Measurements from ENCODE around the gene STIM2.

The STIM2 gene

GRCh38 chr4:27059446-27059845 is 198.8 kb downstream of the STIM2 start:
- Histone ChIP-seq H3K4me2 (ENCODE audit: insufficient read depth, low read length, poor library complexity, severe bottlenecking) (no peak overlapping the region), H2AFZ (ENCODE audit: low read length) (no peak overlapping the region), H3K18ac (ENCODE audit: low read length) (no peak overlapping the region), H2BK15ac (ENCODE audit: low read length) (no peak overlapping the region), H3K23ac (ENCODE audit: low read depth, low read length, poor library complexity) (no peak overlapping the region), H3K4me1 (ENCODE audit: control insufficient read depth in 2 of 2, insufficient read depth in 1 of 2, low read depth in 1 of 2, low read length in 2 of 2) (no peaks in the 10 kb centered on the region), H3K4ac (ENCODE audit: low read length) (no peak overlapping the region), H3K27me3 (ENCODE audit: control insufficient read depth in 3 of 3, insufficient read depth in 3 of 3, low read depth in 1 of 3, low read length in 3 of 3) (no peaks in the 10 kb centered on the region), H3K4me3 (ENCODE audit: low read length in 2 of 2) (no peak overlapping the region), H4K91ac (ENCODE audit: low read depth, low read length, poor library complexity) (no peak overlapping the region), H2BK5ac (ENCODE audit: low read length) (no peak overlapping the region), H3K9ac (ENCODE audit: low read depth, low read length, poor library complexity) (no peak overlapping the region), H3K14ac (ENCODE audit: low read length) (no peak overlapping the region), H3K9me3 (replicated peaks in 1 of 2; ENCODE audit: control insufficient read depth in 2 of 2, insufficient read depth in 1 of 2, low read depth in 1 of 2, low read length in 2 of 2) (no peaks in the 10 kb centered on the region), H4K8ac (ENCODE audit: low read depth, low read length) (no peak overlapping the region), H2BK12ac (ENCODE audit: low read length) (no peak overlapping the region), H2BK120ac (ENCODE audit: low read depth, low read length) (no peak overlapping the region), H3K27ac (replicated peaks; ENCODE audit: low read length) (no peak overlapping the region), H2AK5ac (ENCODE audit: low read depth, low read length) (no peak overlapping the region), H3K36me3 (replicated peaks in 1 of 2; ENCODE audit: control insufficient read depth in 2 of 2, insufficient read depth in 2 of 2, low read length in 2 of 2) (no peaks in the 10 kb centered on the region), H3K79me1 (ENCODE audit: low read depth, low read length) (no peaks in the 10 kb centered on the region)
- no CpG with 5 or more reads among the region's 5 CpGs for WGBS, 2 donors (ENCODE audit: extremely low coverage in 2 of 2, insufficient read length in 2 of 2, insufficient replicate concordance in 1 of 2)
- DNase-seq (ENCODE audit: low spot score): no peak

GRCh38 chr4:27062256-27062655 is 201.6 kb downstream of the STIM2 start:
- no peaks in the 10 kb centered on the region for H3K9me3 ChIP-seq (replicated peaks in 1 of 2; ENCODE audit: control insufficient read depth in 2 of 2, insufficient read depth in 1 of 2, low read depth in 1 of 2, low read length in 2 of 2)
- no peaks in the 10 kb centered on the region for H3K36me3 ChIP-seq (replicated peaks in 1 of 2; ENCODE audit: control insufficient read depth in 2 of 2, insufficient read depth in 2 of 2, low read length in 2 of 2)
- H3K9ac ChIP-seq (ENCODE audit: low read depth, low read length, poor library complexity): no peak overlapping the region
- no peak overlapping the region for H2BK120ac ChIP-seq (ENCODE audit: low read depth, low read length)
- no peak overlapping the region for H3K4me2 ChIP-seq (ENCODE audit: insufficient read depth, low read length, poor library complexity, severe bottlenecking)
- no peak overlapping the region for H2AFZ ChIP-seq (ENCODE audit: low read length)
- H2BK5ac ChIP-seq (ENCODE audit: low read length): no peak overlapping the region
- no peak overlapping the region for H3K4ac ChIP-seq (ENCODE audit: low read length)
- H4K91ac ChIP-seq (ENCODE audit: low read depth, low read length, poor library complexity): no peak overlapping the region
- no CpG with 5 or more reads among the region's 7 CpGs for WGBS, 2 donors (ENCODE audit: extremely low coverage in 2 of 2, insufficient read length in 2 of 2, insufficient replicate concordance in 1 of 2)
- H2BK15ac ChIP-seq (ENCODE audit: low read length): no peak overlapping the region
- no peaks in the 10 kb centered on the region for H3K4me1 ChIP-seq (ENCODE audit: control insufficient read depth in 2 of 2, insufficient read depth in 1 of 2, low read depth in 1 of 2, low read length in 2 of 2)
- DNase-seq (ENCODE audit: low spot score): no peak
- H3K27me3 ChIP-seq (ENCODE audit: control insufficient read depth in 3 of 3, insufficient read depth in 3 of 3, low read depth in 1 of 3, low read length in 3 of 3): no peaks in the 10 kb centered on the region
- H3K18ac ChIP-seq (ENCODE audit: low read length): peak overlapping the region; percentile 24
- H3K27ac ChIP-seq (replicated peaks; ENCODE audit: low read length): no peak overlapping the region
- no peak overlapping the region for H4K8ac ChIP-seq (ENCODE audit: low read depth, low read length)
- H3K14ac ChIP-seq (ENCODE audit: low read length): no peak overlapping the region
- no peak overlapping the region for H2AK5ac ChIP-seq (ENCODE audit: low read depth, low read length)
- H3K23ac ChIP-seq (ENCODE audit: low read depth, low read length, poor library complexity): no peak overlapping the region
- H3K79me1 ChIP-seq (ENCODE audit: low read depth, low read length): no peaks in the 10 kb centered on the region
- H3K4me3 ChIP-seq (ENCODE audit: low read length in 2 of 2): no peak overlapping the region
- H2BK12ac ChIP-seq (ENCODE audit: low read length): no peak overlapping the region

- no peaks in the 10 kb centered on the region for H3K36me3 ChIP-seq (replicated peaks in 1 of 2; ENCODE audit: control insufficient read depth in 2 of 2, insufficient read depth in 2 of 2, low read length in 2 of 2)
- H4K91ac ChIP-seq (ENCODE audit: low read depth, low read length, poor library complexity): no peak overlapping the region
- H2BK15ac ChIP-seq (ENCODE audit: low read length): no peak overlapping the region
- H3K14ac ChIP-seq (ENCODE audit: low read length): no peak overlapping the region
- no peak overlapping the region for H2BK120ac ChIP-seq (ENCODE audit: low read depth, low read length)
- no peak overlapping the region for H2BK5ac ChIP-seq (ENCODE audit: low read length)
- no peak overlapping the region for H3K27ac ChIP-seq (replicated peaks; ENCODE audit: low read length)
- no peak overlapping the region for H4K8ac ChIP-seq (ENCODE audit: low read depth, low read length)
- H3K23ac ChIP-seq (ENCODE audit: low read depth, low read length, poor library complexity): no peak overlapping the region
- H2BK12ac ChIP-seq (ENCODE audit: low read length): no peak overlapping the region
- no peaks in the 10 kb centered on the region for H3K79me1 ChIP-seq (ENCODE audit: low read depth, low read length)
- H3K4me1 ChIP-seq (ENCODE audit: control insufficient read depth in 2 of 2, insufficient read depth in 1 of 2, low read depth in 1 of 2, low read length in 2 of 2): peaks cover 0 to 2% of the 10 kb centered on the region in 2 donors
- H2AK5ac ChIP-seq (ENCODE audit: low read depth, low read length): no peak overlapping the region
- WGBS, 2 donors (ENCODE audit: extremely low coverage in 2 of 2, insufficient read length in 2 of 2, insufficient replicate concordance in 1 of 2): no CpG with 5 or more reads among the region's 3 CpGs
- H3K9me3 ChIP-seq (replicated peaks in 1 of 2; ENCODE audit: control insufficient read depth in 2 of 2, insufficient read depth in 1 of 2, low read depth in 1 of 2, low read length in 2 of 2): no peaks in the 10 kb centered on the region
- no peak overlapping the region for H2AFZ ChIP-seq (ENCODE audit: low read length)
- no peak overlapping the region for H3K4ac ChIP-seq (ENCODE audit: low read length)
- DNase-seq (ENCODE audit: low spot score): no peak
- no peak overlapping the region for H3K18ac ChIP-seq (ENCODE audit: low read length)
- H3K4me2 ChIP-seq (ENCODE audit: insufficient read depth, low read length, poor library complexity, severe bottlenecking): no peak overlapping the region
- no peak overlapping the region for H3K9ac ChIP-seq (ENCODE audit: low read depth, low read length, poor library complexity)
- no peak overlapping the region for H3K4me3 ChIP-seq (ENCODE audit: low read length in 2 of 2)
- no peaks in the 10 kb centered on the region for H3K27me3 ChIP-seq (ENCODE audit: control insufficient read depth in 3 of 3, insufficient read depth in 3 of 3, low read depth in 1 of 3, low read length in 3 of 3)
Measured at GRCh38 chr4:27066591-27066990, 205.9 kb downstream of the STIM2 start.

- H2BK12ac ChIP-seq (ENCODE audit: low read length): no peak overlapping the region
- no peak overlapping the region for H3K23ac ChIP-seq (ENCODE audit: low read depth, low read length, poor library complexity)
- no peak overlapping the region for H2AK5ac ChIP-seq (ENCODE audit: low read depth, low read length)
- no peak overlapping the region for H2AFZ ChIP-seq (ENCODE audit: low read length)
- no CpG with 5 or more reads among the region's 14 CpGs for WGBS, 2 donors (ENCODE audit: extremely low coverage in 2 of 2, insufficient read length in 2 of 2, insufficient replicate concordance in 1 of 2)
- peaks cover 0 to 2% of the 10 kb centered on the region in 2 donors for H3K4me1 ChIP-seq (ENCODE audit: control insufficient read depth in 2 of 2, insufficient read depth in 1 of 2, low read depth in 1 of 2, low read length in 2 of 2)
- H3K4me3 ChIP-seq (ENCODE audit: low read length in 2 of 2): no peak overlapping the region
- no peak overlapping the region for H4K91ac ChIP-seq (ENCODE audit: low read depth, low read length, poor library complexity)
- H2BK120ac ChIP-seq (ENCODE audit: low read depth, low read length): no peak overlapping the region
- H3K18ac ChIP-seq (ENCODE audit: low read length): no peak overlapping the region
- H3K36me3 ChIP-seq (replicated peaks in 1 of 2; ENCODE audit: control insufficient read depth in 2 of 2, insufficient read depth in 2 of 2, low read length in 2 of 2): no peaks in the 10 kb centered on the region
- H3K27ac ChIP-seq (replicated peaks; ENCODE audit: low read length): no peak overlapping the region
- no peak overlapping the region for H3K4ac ChIP-seq (ENCODE audit: low read length)
- H3K4me2 ChIP-seq (ENCODE audit: insufficient read depth, low read length, poor library complexity, severe bottlenecking): no peak overlapping the region
- H3K79me1 ChIP-seq (ENCODE audit: low read depth, low read length): no peaks in the 10 kb centered on the region
- H3K9ac ChIP-seq (ENCODE audit: low read depth, low read length, poor library complexity): no peak overlapping the region
- H2BK15ac ChIP-seq (ENCODE audit: low read length): no peak overlapping the region
- H2BK5ac ChIP-seq (ENCODE audit: low read length): no peak overlapping the region
- H3K27me3 ChIP-seq (ENCODE audit: control insufficient read depth in 3 of 3, insufficient read depth in 3 of 3, low read depth in 1 of 3, low read length in 3 of 3): no peaks in the 10 kb centered on the region
- H4K8ac ChIP-seq (ENCODE audit: low read depth, low read length): no peak overlapping the region
- DNase-seq (ENCODE audit: low spot score): no peak
- no peak overlapping the region for H3K14ac ChIP-seq (ENCODE audit: low read length)
- no peaks in the 10 kb centered on the region for H3K9me3 ChIP-seq (replicated peaks in 1 of 2; ENCODE audit: control insufficient read depth in 2 of 2, insufficient read depth in 1 of 2, low read depth in 1 of 2, low read length in 2 of 2)
Measured at GRCh38 chr4:27068151-27068867, 207.7 kb downstream of the STIM2 start.
